Activated CD8-positive, alpha-beta memory T cell treated with anti-CD3 and anti-CD28 coated beads, Interleukin-2, amount 50 U/mL, for 1 hour (primary cell): ENCODE measurements around the gene HS3ST4.

Source experiments
- DNase-seq: peaks from one replicate; pipeline ENCODE4 v3.0.0-alpha.2; 2020; ENCODE audit errors: extremely low read depth

Gene HS3ST4

DNA sequence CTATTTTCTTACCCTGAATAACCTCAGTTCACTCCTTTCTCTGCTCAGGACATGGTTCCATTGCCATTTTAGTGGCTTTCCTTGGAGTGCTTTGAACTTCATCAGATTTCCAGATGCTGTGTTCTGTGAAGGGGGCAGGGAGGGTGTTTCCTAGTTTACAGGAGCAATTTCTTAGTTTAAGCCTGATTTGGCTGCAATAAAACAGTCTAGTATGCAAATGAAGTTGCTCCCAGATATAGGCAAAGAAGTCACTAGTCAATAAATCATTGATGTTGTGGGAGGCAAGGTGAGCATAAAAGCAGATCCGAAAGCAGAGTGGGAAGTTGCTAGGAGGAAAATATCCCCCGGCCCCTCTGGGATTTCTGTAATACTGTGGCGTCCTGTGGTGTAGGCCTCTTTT lies 202.3 kb downstream of the HS3ST4 start:
- DNase-seq, result no peak

DNA sequence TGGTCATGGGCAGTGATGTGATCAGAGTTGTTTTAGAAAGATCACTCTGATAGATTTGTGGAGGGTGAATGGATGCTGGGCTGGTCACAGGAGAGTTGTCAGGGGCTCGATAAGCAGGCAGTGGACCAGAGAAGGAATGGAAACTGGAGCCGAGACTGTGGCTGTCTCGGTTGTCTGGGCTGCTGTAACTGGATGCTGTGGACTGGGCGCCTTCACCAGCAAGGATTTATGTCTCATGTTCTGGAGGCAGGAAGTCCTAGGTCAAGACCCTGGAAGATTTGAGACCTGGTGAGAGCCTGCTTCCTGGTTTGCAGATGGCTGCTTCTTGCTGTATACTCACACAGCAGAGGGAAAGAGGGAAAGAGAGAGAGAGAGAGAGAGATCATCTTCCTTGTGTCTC lies 203.6 kb downstream of the HS3ST4 start:
- no peak for DNase-seq

DNA sequence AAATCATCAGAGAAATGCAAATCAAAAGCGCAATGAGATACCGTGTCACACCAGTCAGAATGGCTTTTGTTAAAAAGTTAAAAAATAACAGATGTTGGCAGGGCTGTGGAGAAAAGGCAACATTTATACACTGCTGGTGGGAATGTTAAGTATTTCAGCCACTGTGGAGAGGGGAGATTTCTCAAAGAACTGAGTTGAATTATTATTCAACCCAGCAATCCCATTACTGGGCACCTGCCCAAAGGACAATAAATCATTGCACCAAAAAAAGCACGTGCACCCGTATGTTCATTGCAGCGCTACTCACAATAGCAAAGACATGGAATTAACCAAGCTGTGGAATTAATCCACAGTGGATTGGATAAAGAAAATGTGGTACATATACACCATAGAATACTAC lies 204.7 kb downstream of the HS3ST4 start:
- DNase-seq, result no peak

DNA sequence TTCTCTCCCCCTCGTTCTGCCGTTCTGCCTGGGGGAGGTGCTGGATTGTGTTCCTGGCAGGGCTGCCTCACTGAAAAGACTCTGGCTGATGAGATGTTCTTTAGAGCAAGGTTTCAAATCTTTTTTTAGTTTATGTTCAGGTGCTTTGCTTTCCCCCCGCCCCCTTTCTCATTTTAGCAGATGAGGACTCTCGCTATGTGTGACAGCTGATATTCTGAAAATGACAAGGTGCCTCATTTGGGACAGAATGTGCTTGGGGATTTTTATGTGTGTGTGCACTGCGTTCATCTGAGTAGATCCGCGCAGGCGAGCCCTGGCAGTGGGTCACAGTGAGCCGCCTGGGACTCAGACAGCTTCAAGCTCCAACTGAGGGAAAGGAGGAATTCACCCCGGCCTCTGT lies 205.9 kb downstream of the HS3ST4 start:
- no peak for DNase-seq

DNA sequence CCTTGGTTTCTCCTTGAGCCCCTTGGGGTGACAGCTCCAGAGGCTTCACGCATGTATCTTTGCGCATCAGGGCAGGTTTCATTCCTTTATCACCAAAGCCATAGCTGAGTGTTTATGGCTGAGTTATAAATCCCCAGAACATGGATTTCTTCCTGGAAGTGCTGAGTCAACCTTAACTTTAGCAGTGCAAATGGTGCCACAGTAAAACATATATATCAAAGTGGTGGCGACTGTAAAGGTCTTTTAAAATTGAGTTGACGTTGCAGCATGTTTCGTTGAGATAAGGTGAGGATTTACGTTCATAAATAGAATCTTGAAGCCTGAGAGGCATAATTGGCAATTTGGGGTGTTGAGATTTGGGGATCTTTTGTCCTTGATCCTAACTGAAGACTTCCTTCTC lies 214.1 kb downstream of the HS3ST4 start:
- DNase-seq, result no peak

DNA sequence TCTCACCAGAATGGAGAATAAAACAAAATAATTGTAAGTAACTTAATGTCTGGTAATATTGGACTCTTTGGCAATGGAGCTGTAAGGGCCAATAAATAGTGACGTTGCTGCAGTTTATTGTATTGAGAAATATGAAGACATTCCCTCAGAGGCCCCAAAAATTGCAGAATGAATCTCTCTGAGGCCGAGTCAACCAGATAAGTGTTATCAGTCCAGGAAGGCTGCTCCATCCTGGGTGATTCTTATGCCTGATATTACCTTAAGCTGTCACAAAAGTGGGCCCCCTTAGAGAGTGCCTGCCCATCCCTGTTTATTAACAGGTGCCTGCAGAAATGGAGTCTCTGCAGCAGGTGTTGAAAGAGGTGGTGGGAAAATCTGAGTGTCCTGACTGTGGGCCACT lies 219.2 kb downstream of the HS3ST4 start:
- DNase-seq, result no peak

DNA sequence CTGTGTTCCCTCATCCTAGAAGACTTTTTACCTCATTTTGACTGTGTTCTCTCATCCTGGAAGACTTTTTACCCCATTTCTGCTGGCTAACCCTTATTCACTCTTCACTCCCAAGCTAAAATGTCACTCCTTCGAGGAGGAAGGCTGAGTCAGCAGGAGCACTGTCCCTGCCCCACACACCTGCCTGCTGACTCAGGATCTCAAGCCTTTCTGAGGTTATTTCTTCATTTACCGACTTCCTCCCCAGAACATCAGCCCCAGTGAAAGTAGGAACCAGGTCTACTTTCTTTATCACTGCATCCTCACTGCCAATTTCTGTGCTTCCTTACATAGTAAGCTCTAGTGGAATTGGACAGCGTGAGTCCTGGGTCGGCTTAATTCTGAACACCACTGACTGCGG lies 220.6 kb downstream of the HS3ST4 start:
- no peak for DNase-seq

DNA sequence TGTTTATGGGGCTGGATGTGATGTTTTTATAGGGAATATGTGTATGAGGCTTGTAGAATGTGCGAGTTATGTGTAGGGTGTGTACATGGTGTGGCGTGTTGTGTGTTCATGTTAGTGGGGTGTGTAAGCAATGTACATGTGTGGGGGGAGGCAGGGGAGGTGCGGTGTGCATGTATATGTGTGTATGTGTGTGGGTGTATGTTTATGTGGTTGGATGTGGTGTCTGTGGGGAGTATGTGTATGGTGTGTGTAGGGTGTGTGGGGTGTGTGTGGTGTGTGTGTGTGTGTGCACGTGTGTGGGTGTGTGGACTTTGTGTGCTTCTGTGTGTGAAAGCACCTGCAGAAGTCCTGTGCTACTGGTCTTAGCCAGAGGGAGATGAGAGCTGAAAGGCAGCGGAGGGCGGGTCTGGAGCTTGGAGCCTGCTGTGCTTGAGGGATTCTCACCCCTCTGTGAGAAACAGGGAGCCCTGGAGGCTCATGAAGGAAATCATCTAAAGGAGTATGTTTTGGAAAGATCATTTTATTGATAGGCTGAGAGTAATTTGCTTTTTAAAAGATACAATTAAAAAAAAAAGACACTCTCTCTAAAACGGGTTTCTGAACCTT lies 222.7 kb downstream of the HS3ST4 start:
- DNase-seq, result no peak

DNA sequence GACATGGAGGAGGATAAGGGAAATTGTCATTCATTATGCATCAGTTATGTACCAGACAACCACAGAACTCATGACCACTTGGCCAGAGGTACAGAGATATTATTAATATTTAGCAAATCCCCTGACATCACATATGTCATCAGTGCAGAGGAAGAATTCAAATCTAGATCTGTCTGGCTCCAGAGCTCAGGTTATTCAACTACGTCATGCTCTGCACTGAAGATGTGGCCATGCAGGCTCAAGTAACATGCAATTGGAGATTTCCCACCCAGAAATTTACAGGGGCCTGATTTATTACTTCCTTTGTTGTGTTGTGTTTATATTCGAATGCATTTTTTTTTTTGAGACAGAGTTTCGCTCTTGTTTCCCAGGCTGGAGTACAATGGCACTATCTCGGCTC lies 224.3 kb downstream of the HS3ST4 start:
- no peak for DNase-seq

DNA sequence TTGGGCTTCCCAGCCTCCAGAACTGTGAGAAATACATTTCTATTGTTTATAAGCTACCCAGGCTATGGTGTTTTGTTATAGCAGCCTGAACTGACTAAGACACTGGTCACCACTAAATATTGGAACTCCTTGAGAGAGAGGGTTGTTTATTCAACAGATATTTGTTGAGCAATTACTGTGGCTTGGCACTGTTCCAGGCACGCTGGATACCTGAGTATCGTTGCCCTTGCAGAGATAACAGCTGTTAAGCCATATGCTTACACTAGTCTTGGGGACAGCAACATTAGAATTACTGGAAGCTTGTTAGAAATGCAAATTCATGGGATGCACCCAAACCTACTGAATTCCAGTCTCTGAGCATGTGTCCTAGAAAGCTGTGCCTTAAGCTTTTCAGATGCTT lies 230.7 kb downstream of the HS3ST4 start:
- no peak for DNase-seq

DNA sequence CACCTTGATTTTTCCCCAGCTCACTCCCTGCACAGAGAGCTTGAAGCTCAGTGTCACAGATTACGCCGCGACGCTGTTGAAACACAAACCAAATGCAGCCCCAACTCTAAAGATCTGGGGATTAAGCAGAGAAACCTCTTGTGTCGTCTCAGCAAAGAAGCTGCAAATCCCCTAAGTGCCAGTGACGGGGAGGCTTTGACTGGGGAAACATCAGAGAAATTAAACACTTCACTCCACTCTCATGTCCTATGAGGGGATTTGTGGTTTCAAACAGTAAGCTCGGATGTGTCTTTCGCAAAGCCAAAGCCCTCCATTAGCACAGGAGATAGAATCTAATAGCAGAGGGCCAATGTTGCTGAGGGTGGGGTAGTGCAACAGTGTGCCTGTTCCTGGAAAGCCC lies 233.7 kb downstream of the HS3ST4 start:
- DNase-seq, result no peak

DNA sequence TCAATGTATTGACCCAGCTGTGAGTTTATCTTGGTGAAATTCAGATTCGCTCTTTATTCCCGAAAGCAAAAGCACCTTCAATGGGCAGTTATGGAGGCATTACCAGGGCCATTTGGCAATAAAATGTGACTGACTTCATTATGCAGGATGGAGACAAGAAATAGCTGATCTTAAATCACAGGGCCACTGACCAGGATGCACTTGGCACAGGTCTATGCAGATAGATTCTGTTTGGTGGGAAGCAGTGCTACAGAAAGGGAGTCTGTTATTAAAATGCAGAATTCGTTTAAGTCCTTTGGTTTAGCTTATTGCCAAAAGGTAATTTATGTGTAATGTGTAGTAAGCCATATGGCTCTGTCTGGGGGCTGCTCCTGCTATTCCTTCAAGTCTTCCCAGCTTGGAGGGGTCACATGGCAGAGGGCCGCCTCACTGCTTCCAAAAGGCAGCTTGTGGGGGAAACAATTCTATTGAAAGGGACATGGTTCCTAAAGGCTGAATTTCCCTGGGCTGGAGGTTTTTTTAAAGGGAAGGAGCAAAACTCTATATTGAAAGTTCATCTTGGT lies 239.8 kb downstream of the HS3ST4 start:
- no peak for DNase-seq

DNA sequence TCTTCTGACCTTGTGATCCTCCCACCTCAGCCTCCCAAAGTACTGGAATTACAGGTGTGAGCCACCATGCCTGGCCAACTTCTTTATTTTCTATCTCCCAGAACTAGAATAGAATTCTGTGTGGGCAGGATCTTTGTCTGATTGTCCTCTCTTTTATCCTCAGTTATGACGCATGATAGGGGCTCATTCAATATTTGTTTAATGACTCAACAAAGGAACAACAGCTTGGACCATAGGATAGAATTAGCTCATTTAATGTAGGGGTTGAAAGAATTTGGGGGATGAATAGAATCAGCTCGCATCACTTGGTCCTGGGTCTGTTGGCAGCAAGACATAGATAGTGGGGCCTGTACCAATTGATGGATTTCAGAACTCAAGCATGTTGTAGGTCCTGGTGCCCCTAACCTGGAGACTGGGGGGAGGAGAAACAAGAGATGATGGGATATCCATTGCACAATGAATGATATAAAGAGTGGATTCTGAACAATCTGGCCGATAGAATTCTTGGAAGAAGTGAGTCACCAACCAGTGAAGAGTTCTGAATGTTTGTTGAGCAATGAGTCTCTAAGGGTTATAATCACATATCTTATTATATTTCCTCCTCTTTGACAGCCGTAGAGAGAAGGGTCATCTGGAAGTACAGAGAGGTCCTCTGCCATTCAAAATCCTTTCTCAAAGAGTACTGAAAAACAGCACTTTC lies 250.2 kb downstream of the HS3ST4 start:
- no peak for DNase-seq

DNA sequence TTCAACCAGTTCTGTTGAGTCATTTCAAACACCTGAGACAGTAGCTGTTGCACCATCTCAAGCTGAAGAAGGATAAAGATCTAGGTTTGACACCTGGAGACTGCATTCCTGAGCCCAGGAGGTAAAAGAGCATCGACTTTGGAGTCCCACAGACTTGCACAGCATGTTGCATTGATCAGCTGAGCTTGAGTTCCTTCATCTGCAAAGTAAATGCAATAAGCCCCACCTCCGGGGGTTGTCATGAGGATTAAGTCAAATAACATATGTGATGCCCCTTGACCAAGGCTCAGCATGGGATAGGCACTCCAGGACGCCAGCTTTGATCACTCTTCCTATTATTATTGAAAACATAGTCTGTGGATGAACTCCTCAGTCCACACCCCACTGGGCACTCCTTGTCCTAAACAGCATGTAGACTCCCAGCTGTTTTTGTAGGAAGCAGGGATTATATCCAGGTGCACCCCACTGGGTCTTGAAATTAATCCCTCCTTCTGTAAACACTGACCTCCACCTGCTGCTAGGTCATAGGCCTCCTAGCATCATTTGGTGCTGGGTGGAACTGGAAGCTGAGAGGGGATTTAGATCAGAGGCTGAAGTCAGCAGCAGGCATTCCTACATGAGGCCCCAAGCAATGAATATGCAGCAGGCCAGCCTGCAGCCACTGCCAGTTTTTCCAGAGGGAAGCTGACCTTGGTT lies 259.0 kb downstream of the HS3ST4 start:
- no peak for DNase-seq

DNA sequence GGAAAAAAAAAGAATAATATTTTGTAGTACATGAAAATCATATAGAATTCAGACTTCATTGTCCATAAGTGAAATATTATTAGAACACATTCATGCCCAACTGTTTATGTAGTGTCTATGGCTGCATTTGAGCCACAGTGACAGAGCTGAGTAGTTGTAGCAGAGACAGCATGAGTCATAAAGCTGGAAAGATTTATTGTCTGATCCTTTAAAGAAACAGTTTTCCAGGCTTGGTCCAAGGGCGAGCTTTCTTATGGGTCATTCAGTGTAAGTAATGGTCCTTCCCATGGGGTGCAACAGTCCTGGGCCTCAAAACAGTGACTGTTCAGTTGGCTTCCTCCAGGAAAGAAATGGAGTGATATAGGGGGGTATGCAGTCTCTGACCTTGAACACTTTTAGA lies 260.2 kb downstream of the HS3ST4 start:
- no peak for DNase-seq

DNA sequence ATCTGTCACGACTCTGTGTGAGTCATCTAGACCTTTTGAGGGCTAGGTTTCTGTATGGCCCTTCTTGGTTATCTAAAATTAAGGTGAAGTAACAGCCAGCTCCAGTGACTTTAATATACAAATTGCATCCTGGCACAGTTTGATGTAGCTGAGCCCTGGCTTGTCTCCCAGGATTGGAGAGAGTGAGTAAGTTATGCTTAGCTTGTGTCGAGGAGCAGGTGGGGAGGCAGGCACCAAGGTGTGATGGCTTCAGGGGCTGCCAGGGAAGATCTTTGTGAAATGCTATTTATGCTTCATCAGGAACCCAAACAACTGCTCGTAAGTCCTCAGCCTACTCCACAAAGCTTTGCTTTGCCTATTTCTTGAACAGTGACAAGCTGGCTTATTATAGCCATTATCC lies 261.2 kb downstream of the HS3ST4 start:
- DNase-seq, result no peak

DNA sequence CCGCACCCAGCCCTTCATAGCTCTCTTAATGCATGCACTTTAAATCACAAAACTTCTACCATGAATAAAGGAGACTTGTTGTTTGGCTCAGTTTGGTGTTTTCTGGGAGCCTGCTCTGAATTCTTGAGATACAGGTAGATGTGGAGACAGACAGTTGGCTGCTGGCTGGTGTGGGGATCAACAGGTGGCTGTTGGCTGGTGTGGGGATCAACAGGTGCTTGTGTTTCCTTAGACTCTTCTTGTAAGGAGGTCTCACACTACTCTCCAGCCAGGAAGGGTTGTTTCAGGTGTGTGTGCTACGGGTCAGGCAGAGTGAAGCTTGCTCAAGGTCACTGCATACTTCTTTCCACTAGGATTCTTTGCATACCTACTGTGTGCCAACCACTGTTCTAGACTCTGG lies 265.9 kb downstream of the HS3ST4 start:
- no peak for DNase-seq

DNA sequence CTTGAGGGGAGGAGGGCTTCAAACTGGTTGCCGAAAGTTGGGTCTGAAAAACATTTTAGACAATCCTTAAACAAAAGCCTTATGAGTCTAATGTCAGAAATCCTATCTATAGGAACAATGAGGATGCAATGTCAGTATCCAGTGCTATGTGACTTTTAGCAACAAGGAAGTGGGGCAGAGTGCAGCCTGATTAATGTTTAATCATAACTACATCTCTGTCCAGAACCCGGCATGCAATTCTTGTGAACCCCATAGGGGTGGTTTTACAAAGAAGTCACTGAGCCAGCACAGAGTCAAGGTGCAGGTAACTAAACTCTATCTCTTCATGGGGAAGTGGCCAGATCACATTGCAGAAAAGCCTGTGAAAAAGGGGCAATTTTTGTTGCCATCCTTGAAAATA lies 267.5 kb downstream of the HS3ST4 start:
- no peak for DNase-seq

DNA sequence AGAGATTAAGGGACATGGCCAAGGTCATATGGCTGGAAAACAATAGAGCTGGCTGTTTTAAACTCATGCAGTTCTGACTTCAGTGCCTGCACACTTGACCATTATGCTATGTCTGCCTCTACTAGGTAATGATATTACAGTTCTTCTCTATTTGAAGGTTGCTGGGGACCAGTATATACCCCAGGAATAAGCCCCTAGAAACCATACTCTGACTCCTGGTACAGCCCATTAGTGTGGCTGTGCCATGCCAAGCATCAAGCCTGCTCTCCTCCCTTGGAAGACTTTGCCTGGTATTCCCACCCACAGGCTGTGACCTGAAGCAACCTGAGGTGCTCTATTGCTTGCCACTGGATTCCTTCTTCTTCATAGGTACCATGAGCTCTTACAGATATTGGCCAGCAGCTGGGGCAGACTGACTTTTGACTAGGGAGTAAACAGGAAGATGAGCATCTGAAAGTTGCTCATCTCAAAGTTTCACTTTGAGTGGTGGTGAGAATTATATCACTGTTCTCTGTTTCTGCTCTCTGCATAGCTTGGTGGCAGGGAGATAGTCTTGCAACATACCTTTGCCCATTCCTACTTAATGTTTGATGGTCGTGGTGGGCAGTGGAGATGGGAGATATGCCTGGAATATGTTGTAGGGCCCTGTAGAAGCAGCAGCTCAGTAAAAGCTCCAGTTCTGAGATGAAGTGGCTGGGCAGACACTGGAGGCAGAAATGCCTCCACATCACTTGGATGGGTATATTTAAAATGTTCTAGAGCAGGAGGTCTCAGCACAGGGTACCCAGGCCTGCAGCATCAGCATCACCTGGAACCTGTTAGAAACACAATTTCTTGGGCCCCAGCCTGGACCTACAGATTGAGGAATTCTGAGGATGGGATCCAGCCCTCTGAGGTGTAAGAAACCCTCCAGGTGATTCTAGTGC lies 274.7 kb downstream of the HS3ST4 start:
- DNase-seq, result no peak

DNA sequence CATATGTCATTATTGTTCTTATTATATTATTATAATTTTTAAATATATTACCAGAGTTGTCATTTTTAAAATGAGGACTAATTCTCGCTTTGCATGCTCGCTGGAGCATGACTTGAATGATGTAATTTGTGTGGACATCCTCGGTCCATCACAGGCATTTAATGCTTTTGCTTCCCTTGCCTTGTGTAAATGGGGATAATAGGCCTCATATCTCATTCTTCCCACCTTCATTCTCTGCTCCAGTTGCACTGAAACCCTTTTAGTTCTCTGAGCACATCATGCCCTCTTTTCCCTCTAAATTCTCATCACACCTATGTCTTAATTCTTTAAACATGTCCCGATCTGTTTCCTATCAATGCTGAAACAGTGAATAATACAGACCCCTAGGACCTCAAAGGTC lies 285.4 kb downstream of the HS3ST4 start:
- DNase-seq, result no peak

DNA sequence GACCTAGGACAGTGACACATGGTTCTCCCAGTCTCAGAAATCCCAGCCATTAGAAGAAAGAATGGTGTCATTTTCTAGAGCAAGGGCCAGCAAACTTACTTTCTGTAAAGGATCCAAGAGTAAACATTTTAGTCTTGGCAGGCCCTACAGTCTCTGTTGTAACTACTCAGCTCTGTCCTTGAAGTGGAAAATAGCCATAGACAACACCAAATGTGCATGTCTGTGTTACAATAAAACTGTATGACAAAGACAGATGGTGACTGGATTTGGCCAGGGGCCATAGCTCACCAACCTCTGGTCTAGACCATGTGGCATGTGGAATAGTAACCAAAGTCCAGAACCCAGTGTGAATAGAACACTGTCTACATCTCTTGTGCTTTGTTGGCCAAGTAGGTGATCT lies 286.5 kb downstream of the HS3ST4 start:
- DNase-seq, result no peak

DNA sequence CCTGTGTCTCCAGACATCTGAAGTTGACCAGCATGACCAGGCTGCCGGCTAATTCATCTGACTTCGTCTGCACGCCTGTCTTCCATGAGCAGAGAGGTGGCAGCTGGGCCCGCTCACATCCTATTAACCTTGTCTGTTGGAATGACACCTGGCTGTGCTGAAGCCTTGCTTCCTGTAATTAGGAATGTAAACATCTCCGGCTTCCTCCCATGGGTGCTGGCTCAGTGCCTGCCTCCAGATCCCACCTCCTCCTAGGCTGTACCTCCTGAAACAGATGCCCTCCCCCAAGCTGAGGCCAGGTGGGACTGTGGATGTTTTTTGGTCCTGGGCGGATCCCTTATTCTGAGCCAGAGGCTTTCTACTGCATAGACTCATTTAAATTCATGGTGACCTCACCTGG lies 296.3 kb downstream of the HS3ST4 start:
- no peak for DNase-seq
